K562 (cell line): ENCODE measurements around the gene PLXNA2. TPM values are rescaled to one million over a fixed set of nuclear protein-coding genes. Genes with fewer than 3 reads are reported as not detected.

Experiments
- ATAC-seq: fragments of 200-7000 bp; cut with Tn5 transposase; 3 replicates; pipeline ENCODE4 v1.9.1; 2020; ENCODE audit warnings: moderate library complexity
- BruUV-seq: library from RNA; stranded (reverse); fragments of 400-500 nt; replicated peaks from 2 replicates; lab custom pipeline; 2021; lab: Mats Ljungman, UMichigan
- CTCF ChIA-PET: fragments of 300-600 bp; formaldehyde crosslinking; extraction: SDS; loops from one replicate; lab custom pipeline; 2021; ENCODE audit warnings: low intra/inter-chr PET ratio; lab: Yijun Ruan, JAX
- POLR2A ChIA-PET: fragments of 300-600, 350-650 bp; sonication (Branson Sonifier 250); formaldehyde crosslinking; extraction: SDS; loops from one replicate; lab custom pipeline; 2021; ENCODE audit warnings: antibody characterized with exemption, inconsistent platforms; lab: Yijun Ruan, JAX
- DNase-seq, 4 experiments: peaks; one replicate each; pipeline versions ENCODE4 v3.0.0 to v3.0.0-alpha.2; 2011 to 2018; ENCODE audit warnings: low spot score in 3 of 4, mixed read lengths in 3 of 4; ENCODE audit errors: extremely low read depth in 1 of 4
- FAIRE-seq: peaks from 2 replicates; lab custom pipeline; 2011; peaks lifted over from hg19 to GRCh38; lab: Jason Lieb, UNC
- H2AFZ ChIP-seq: 2 replicates; pipeline ENCODE4 v1.6.0; 2011; ENCODE audit warnings: low read depth, low read length, control low read depth, inconsistent platforms
- H3K27ac ChIP-seq: fragments of 200-600 bp; 3 replicates; pipeline ENCODE4 v1.8.0; 2011; ENCODE audit warnings: low read depth, mild to moderate bottlenecking, control low read depth, inconsistent platforms, low read length, moderate library complexity, mixed read lengths; ENCODE audit errors: extremely low read depth
- H3K27me3 ChIP-seq, 2 experiments: fragments of 300-600 bp in 1 of 2; 2 replicates in 1 of 2; 3 replicates in 1 of 2; pipeline versions ENCODE4 v1.6.0 to v1.8.0; 2011; ENCODE audit warnings: inconsistent platforms in 2 of 2, low read length in 2 of 2, mild to moderate bottlenecking in 1 of 2, mixed read lengths in 1 of 2, moderate library complexity in 1 of 2; ENCODE audit not compliant: control insufficient read depth in 2 of 2, insufficient read depth in 2 of 2
- H3K36me3 ChIP-seq: fragments of 300-600 bp; 3 replicates; pipeline ENCODE4 v1.8.0; 2011; ENCODE audit warnings: mild to moderate bottlenecking, low read length, inconsistent platforms; ENCODE audit not compliant: control insufficient read depth, insufficient read depth
- H3K4me1 ChIP-seq, 2 experiments: fragments of 200-600 bp in 1 of 2; replicated peaks in 1 of 2; 2 replicates in 1 of 2; 3 replicates in 1 of 2; pipeline versions ENCODE4 v1.5.1 to v1.8.0; 2011; ENCODE audit warnings: inconsistent platforms in 2 of 2, low read length in 2 of 2, mild to moderate bottlenecking in 1 of 2, mixed read lengths in 1 of 2, moderate library complexity in 1 of 2; ENCODE audit not compliant: control insufficient read depth in 2 of 2, insufficient read depth in 2 of 2
- H3K4me2 ChIP-seq: 2 replicates; pipeline ENCODE4 v1.6.1; 2011; ENCODE audit warnings: low read length, control low read depth, inconsistent platforms, mixed read lengths; ENCODE audit not compliant: insufficient read depth
- H3K4me3 ChIP-seq: fragments of 200-600 bp; sonication (generic), shearing (Covaris generic); 2 replicates; pipeline ENCODE4 v1.5.1; 2016; ENCODE audit warnings: control low read depth, inconsistent platforms
- H3K79me2 ChIP-seq: fragments of 200-600 bp; 3 replicates; pipeline ENCODE4 v1.8.0; 2011; ENCODE audit warnings: low read length, inconsistent platforms; ENCODE audit not compliant: control insufficient read depth, insufficient read depth
- H3K9ac ChIP-seq, 2 experiments: 2 replicates each; pipeline versions ENCODE4 v1.6.0 to v1.6.1; 2011; ENCODE audit warnings: low read depth in 2 of 2, low read length in 2 of 2, control low read depth in 1 of 2, inconsistent platforms in 1 of 2, mild to moderate bottlenecking in 1 of 2, mixed read lengths in 1 of 2; ENCODE audit not compliant: insufficient read depth in 1 of 2
- H3K9me1 ChIP-seq: one replicate; pipeline ENCODE4 v1.6.0; 2011; ENCODE audit warnings: inconsistent platforms, mild to moderate bottlenecking, low read length, moderate library complexity; ENCODE audit not compliant: control insufficient read depth, insufficient read depth
- H3K9me3 ChIP-seq: replicated peaks from 2 replicates; pipeline ENCODE4 v1.5.1; 2011; ENCODE audit warnings: low read depth, low read length, inconsistent platforms; ENCODE audit not compliant: control insufficient read depth, insufficient read depth
- H4K20me1 ChIP-seq: replicated peaks from 2 replicates; pipeline ENCODE4 v1.6.1; 2011; ENCODE audit warnings: low read length, inconsistent platforms, mixed read lengths; ENCODE audit not compliant: control insufficient read depth, insufficient read depth
- BRF1 ChIP-seq: IDR thresholded peaks from 3 replicates; pipeline ENCODE4 v1.6.1; 2011; ENCODE audit warnings: borderline replicate concordance, mild to moderate bottlenecking; ENCODE audit not compliant: insufficient read length; ENCODE audit errors: extremely low read depth
- FOXK2 ChIP-seq, 2 experiments: fragments of 450-650 bp; IDR thresholded peaks in 1 of 2; conservative IDR thresholded peaks in 1 of 2; 2 replicates each; pipeline ENCODE4 v1.6.1; 2016; ENCODE audit warnings: low read depth in 2 of 2, mild to moderate bottlenecking in 1 of 2
- SMARCE1 ChIP-seq: fragments of 450-650 bp; IDR thresholded peaks from 2 replicates; pipeline ENCODE4 v1.7.1; 2016; ENCODE audit warnings: mild to moderate bottlenecking
- STAG1 ChIP-seq: sonication (generic); formaldehyde crosslinking; IDR thresholded peaks from 2 replicates; pipeline ENCODE4 v1.5.0; 2020; ENCODE audit warnings: missing genetic modification reagents, borderline replicate concordance
- ZNF41 ChIP-seq: fragments of 250-450 bp; sonication (Bioruptor Pico); conservative IDR thresholded peaks from 2 replicates; pipeline ENCODE4 v1.4.0; 2020; ENCODE audit warnings: mild to moderate bottlenecking
- WGBS: fragments of 100-300 bp; shearing (Covaris generic); methylation state at CpG from one replicate; pipeline ENCODE4 v1.1.6; 2016; ENCODE audit warnings: low coverage, mixed read lengths; ENCODE audit not compliant: insufficient coverage; ENCODE audit errors: missing lambda C conversion rate; 5-methylcytosine and 5-hydroxymethylcytosine counted together
- in situ Hi-C: fragments of 300-500 bp; cut with MboI; formaldehyde crosslinking; loops from 4 replicates; pipeline ENCODE4 v1.15.0; 2018; ENCODE audit warnings: inconsistent platforms, mixed read lengths
- intact Hi-C: fragments of 100-400 bp; cut with micrococcal nuclease; formaldehyde crosslinking; loops from 2 replicates; pipeline ENCODE4 v1.14.2; 2022
- polyA plus RNA-seq, 8 experiments: library from polyadenylated mRNA; depleted of rRNA in 4 of 8; stranded (reverse) in 5 of 8; unstranded in 3 of 8; fragments of >200 nt; fragmentation: Nextera tagmentation in 2 of 8; fragmentation: Illumina TruSeq in 1 of 8; extraction: Ambion mirVana in 2 of 8; extraction: Trizol in 1 of 8; gene quantifications; 2 replicates each; pipeline versions ENCODE4 v1.2.1 to v1.2.3, GENCODE V29; 2011 to 2014; ENCODE audit warnings: inconsistent platforms in 1 of 8, missing spikeins in 1 of 8
- total RNA-seq, 7 experiments: library from RNA; depleted of rRNA in 6 of 7; stranded (reverse); fragments of >200 nt in 6 of 7; fragmentation: Illumina TruSeq in 2 of 7; extraction: Trizol in 2 of 7; gene quantifications; 2 replicates each; pipeline versions ENCODE4 v1.2.1 to v1.2.3, GENCODE V29; 2011 to 2021; ENCODE audit warnings: low replicate concordance in 1 of 7
- TF ChIP-seq, protein P1 (sequence below): fragments of 450-650 bp; IDR thresholded peaks from 2 replicates; pipeline ENCODE4 v1.7.1; 2018; ENCODE audit warnings: mild to moderate bottlenecking, low read depth; ENCODE audit not compliant: partially characterized antibody

The PLXNA2 gene
- total and polyA plus RNA-seq, 9 of the 15 experiments (the other 6 are each of a cell fraction or from before 2014, with no cell fraction given), result 0.01 to 1.3 (median 0.32) TPM

DNA sequence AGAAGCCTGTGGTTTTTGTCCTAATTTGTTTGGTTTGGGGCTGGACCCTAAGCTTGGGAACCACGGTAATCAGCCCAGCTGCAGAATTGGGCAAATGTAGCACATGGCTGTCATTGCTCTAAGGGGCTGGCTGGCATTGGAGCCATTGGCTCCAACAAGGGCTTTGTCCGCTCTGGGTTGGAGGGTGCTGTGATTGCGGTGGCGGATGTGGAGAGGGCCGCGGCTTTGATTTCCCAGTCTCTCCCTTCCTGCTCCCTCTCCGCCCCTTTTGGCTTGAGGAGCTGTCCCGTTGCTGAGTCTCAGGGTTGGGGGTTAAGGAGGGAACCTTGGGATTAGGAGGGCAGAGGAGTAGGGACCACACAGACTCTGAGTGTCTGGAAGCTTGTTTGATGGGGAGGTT, 241.5 kb downstream of the PLXNA2 start:
- Histone ChIP-seq H2AFZ (no peak overlapping the region), H4K20me1 (no peaks in the 10 kb centered on the region), H3K9ac (no peak overlapping the region), H3K27me3 (peaks cover 18 to 60% of the 10 kb centered on the region in 2 experiments; a peak in 4 of 5 replicates), H3K4me3 (no peak overlapping the region), H3K9me3 (no peaks in the 10 kb centered on the region), H3K9me1 (no peaks in the 10 kb centered on the region), H3K79me2 (no peaks in the 10 kb centered on the region), H3K27ac (no peak overlapping the region), H3K4me1 (no peaks in the 10 kb centered on the region; a peak in 1 of 5 replicates), H3K4me2 (no peak overlapping the region), H3K36me3 (no peaks in the 10 kb centered on the region)
- TF ChIP-seq STAG1 (CRISPR knock-in tag) (0 out of 2 replicates have a peak, but pooled peaks have one; percentile 12), FOXK2 (conservative IDR thresholded peaks at IDR 0.05 in 1 of 2, IDR thresholded peaks at IDR 0.05 in 1 of 2; ENCODE audit: low read depth in 2 of 2) (no peak)
- no peak for ATAC-seq
- in situ Hi-C loops, result loop anchor here (25.0 kb wide), 1 partner anchor 1210 kb away; no protein-coding TSS in a partner anchor
- ChIA-PET CTCF (no interaction called here), POLR2A (interaction anchor here (0.6 to 1.7 kb wide), 3 partner anchors 8 to 152 kb away, joined by 3 to 5 read pairs (median 5); no protein-coding TSS in a partner anchor)
- 0% methylated on average over 8 of the region's 8 CpGs for WGBS
- BruUV-seq, result no TSS peak
- intact Hi-C loops, result no loop called here
- DNase-seq, result no peak
- FAIRE-seq, result no peak

DNA sequence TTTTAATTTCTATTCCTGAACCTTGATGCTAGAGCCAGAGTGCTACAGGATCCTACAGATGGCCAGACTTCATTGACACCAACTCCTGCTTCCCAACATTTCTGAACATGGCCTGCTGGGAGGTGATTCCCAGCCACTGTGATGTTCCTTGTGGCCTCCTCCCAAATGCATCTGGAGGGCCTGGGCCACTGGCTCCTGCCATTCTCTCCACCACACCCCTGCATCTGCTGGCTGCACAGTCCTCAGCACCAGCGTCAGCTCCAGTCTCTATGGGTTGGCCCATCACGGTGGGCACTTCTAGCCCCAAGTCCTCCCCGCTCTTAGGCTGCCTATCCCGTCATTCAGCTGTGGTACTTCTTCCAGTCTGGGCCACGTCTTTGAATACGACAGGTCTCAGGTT, 242.1 kb downstream of the PLXNA2 start:
- no peaks in the 10 kb centered on the region for H3K79me2 ChIP-seq
- no peaks in the 10 kb centered on the region for H4K20me1 ChIP-seq
- WGBS, result 2% methylated on average over 6 of the region's 6 CpGs
- ChIA-PET CTCF (no interaction called here), POLR2A (interaction anchor here (0.6 kb wide), 1 partner anchor 151 kb away, joined by 3 read pairs; no protein-coding TSS in a partner anchor)
- TF ChIP-seq ZNF41 (no peak), BRF1 (no peak), SMARCE1 (no peak)
- TF ChIP-seq, protein P1, sequence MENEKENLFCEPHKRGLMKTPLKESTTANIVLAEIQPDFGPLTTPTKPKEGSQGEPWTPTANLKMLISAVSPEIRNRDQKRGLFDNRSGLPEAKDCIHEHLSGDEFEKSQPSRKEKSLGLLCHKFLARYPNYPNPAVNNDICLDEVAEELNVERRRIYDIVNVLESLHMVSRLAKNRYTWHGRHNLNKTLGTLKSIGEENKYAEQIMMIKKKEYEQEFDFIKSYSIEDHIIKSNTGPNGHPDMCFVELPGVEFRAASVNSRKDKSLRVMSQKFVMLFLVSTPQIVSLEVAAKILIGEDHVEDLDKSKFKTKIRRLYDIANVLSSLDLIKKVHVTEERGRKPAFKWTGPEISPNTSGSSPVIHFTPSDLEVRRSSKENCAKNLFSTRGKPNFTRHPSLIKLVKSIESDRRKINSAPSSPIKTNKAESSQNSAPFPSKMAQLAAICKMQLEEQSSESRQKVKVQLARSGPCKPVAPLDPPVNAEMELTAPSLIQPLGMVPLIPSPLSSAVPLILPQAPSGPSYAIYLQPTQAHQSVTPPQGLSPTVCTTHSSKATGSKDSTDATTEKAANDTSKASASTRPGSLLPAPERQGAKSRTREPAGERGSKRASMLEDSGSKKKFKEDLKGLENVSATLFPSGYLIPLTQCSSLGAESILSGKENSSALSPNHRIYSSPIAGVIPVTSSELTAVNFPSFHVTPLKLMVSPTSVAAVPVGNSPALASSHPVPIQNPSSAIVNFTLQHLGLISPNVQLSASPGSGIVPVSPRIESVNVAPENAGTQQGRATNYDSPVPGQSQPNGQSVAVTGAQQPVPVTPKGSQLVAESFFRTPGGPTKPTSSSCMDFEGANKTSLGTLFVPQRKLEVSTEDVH, result no peak
- H3K27ac ChIP-seq, result no peak overlapping the region
- no peaks in the 10 kb centered on the region for H3K36me3 ChIP-seq
- ATAC-seq (no peak), DNase-seq (no peak), FAIRE-seq (no peak)
- in situ Hi-C loops, result loop anchor here (25.0 kb wide), 1 partner anchor 1210 kb away; no protein-coding TSS in a partner anchor
- H3K4me2 ChIP-seq, result no peak overlapping the region
- no peak overlapping the region for H3K9ac ChIP-seq
- BruUV-seq, result no TSS peak
- no peaks in the 10 kb centered on the region for H3K9me1 ChIP-seq
- intact Hi-C loops, result no loop called here
- peaks cover 18 to 60% of the 10 kb centered on the region in 2 experiments; a peak in 4 of 5 replicates for H3K27me3 ChIP-seq
- no peak overlapping the region for H2AFZ ChIP-seq
- H3K4me1 ChIP-seq, result no peaks in the 10 kb centered on the region; a peak in 1 of 5 replicates
- H3K4me3 ChIP-seq, result no peak overlapping the region
- H3K9me3 ChIP-seq, result no peaks in the 10 kb centered on the region
